Fibroblast of skin of left quadriceps (primary cell): ENCODE data around the gene CDH19.

Source experiments
- DNase-seq, 2 experiments: peaks; one replicate each; pipeline ENCODE4 v3.0.0-alpha.2; 2013; ENCODE audit warnings: low read depth in 2 of 2

CDH19 gene

DNA sequence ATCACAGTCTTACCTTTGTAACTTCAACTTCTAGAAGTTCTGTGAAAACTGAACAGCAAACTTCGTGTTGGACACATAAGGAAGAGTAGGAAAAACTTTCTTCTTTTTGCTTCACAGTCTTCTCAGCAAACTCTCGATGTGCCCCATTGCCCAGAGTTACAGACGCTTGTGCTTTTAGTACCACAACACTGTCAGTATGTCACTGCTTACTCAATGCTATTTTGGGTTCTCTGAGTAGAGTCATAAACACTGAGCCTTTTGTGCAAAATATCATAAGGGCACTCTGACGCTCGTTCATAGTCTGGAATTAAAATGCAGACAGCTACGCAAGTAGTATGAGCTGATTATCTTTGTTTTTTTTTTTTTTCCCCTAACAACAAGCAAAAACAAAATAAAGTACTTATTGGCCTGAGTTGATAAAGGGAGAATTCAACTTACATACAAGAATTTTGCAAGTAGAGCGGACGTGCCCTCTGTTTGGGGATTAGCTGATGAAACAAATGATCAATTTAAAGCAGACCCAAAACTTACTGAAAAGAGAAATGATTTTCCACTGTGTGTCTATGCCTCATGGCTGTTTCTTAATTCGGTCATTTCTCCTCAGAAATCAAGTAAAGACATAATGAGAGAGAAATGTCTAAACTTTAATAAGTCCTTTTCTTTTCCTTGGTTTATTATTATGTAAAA lies at the start of gene CDH19:
TSS of gene CDH19 (minus strand) at position 150 of the 687 bp plus-strand sequence. CDS start 31,886 bp downstream, outside the sequence.
- DNase-seq: no peak

DNA sequence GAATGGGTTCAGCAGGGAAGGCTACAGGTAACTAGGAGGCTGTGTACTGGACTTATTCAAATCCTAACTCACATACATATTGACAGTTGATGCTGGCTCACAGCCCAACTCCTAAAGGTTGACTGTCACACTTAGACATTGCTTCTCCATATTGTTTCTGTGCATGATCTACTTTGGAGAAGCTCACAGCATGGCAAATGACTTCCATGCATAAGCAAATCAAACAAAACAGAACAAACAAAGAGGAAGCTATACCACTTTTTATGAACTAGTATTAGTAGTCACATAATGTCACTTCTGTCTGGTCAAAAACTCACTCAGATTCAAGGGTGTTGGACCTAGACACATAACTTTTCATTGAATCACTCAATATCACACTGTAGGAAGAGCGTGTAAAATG lies 43.8 kb upstream of the CDH19 start:
- no peak for DNase-seq

- DNase-seq: no peak
These were observed 42.7 kb upstream of the CDH19 start for GRCh38 chr18:66646609-66647008.

DNA sequence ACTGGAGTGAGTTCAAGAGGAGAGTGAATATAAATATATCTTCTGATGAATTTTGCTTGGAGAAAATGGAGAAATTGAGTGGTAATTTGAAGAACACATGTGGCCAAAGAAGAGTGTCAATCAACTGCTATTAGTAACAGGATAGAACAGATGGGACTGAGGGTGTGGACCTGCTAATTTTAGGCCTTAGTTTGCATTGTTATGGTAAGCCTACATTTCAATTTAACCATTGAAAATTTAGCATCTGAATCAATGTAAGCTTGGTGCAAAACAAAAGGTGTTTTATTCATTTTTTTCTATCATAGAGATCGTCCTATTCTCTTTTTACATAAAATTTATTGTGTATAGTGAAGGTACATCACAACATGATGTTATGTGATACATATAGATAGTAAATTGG lies 42.1 kb upstream of the CDH19 start:
- no peak for DNase-seq

GRCh38 chr18:66641056-66641455 lies 37.2 kb upstream of the CDH19 start:
- no peak for DNase-seq

GRCh38 chr18:66640431-66640830 lies 36.5 kb upstream of the CDH19 start:
- no peak for DNase-seq

DNA sequence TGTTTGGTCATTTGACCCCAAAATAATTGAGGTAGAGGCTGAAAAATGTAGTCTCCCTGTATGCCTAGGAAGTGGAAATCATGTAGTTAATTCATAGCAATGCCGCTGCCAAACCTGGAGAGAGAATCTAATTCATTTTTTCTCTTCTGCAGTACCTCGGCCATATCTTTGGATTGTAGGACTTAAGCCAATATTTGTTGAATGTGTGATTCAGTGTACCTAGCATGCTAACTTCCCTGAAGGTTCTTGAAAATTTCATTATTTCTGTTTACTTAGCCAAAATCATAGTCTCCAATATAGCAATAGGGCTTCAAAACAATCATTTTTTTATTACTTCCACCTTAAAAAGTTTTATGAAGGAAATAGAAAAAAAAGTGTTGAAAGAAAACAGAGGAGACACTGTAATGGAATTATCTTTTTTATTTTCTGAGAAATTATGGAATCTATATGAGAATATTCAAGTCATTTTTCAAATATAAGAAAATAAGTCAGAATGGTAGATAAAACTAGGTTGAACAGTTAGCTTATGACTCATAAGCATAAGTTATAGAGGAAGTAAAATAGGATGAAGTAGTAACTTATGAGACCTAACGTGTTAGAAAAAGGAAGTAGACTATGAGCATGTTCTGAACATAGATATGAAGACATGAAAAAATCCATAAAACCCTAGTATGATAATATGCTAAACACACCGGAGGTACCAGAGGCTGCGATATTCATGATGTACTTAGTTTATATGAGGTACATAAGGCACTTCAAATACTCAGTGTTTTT lies 35.2 kb upstream of the CDH19 start:
- DNase-seq: no peak

DNA sequence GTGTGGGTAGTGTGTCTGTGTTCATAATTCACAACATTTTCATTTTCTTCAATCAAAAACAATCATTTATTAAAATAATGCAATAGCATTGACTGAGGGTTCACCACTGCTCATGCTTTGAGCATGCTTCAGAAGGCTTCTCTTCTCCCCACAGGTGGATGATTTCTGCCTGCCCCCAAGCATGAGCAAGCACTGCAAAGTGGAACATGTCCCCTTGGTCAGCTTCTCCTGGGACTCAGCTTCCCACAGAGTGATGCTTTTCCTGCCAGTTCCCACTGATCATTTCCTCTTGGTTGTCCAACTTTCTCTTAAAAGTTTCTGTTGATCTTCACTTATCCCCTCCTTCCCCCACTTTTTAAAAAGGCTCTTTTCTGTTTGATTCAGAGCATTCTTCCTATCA lies 31.5 kb upstream of the CDH19 start:
- DNase-seq: no peak

GRCh38 chr18:66632756-66633155 lies 28.9 kb upstream of the CDH19 start:
- DNase-seq: peak; percentile 16 to 21

- no peak for DNase-seq
These were observed 26.9 kb upstream of the CDH19 start for GRCh38 chr18:66630831-66631230.

- DNase-seq: no peak
These were observed 19.9 kb upstream of the CDH19 start for GRCh38 chr18:66623821-66624220.

DNA sequence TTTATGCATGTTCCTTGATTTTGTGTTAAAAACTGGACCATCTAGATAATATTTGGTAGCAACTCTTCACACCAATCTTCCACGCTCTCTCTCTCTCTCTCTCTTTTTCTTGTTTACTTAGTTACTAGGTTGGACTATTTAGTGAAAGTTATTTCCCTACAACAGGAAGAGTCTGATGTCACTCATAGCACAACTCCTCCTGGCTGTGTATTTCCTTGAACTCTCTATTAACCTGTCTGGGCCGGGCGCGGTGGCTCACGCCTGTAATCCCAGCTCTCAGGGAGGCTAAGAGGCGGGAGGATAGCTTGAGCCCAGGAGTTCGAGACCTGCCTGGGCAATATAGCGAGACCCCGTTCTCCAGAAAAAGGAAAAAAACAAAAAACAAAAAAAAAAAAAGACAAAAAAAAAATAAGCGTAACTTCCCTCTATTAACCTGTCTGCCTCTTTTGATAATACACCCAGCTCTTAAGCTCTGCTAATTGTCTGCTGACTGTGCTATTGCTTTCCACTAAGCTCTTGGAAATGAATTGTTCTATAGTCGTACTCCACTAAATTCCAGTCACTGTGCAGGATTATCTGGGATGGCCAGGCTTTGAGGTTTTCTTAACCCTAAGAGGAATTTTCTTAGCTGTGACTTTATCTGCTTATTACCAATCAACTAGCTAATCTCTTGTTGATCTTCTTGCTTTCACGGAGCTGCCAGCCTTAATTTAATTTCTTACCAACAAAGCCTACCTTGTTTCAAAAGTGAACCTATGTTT lies 18.1 kb upstream of the CDH19 start:
- no peak for DNase-seq

GRCh38 chr18:66616523-66616983 lies 12.7 kb upstream of the CDH19 start:
- no peak for DNase-seq

GRCh38 chr18:66615176-66615575 lies 11.3 kb upstream of the CDH19 start:
- no peak for DNase-seq

DNA sequence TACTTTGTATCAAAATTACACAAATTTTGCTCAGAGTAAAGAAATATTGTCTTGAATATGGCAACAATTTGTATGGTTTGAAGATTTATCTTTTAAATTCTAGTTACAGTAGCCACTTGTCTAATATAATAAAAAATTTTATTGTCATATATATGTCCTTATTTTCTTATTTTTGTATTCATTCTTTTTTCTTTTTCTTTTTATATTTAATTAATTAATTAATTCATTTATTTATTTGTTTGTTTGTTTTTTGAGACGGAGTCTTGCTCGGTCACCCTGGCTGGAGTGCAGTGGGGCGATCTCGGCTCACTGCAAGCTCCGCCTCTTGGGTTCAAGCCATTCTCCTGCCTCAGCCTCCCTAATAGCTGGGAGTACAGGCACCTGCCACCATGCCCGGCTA lies 3.7 kb upstream of the CDH19 start:
- no peak for DNase-seq

DNA sequence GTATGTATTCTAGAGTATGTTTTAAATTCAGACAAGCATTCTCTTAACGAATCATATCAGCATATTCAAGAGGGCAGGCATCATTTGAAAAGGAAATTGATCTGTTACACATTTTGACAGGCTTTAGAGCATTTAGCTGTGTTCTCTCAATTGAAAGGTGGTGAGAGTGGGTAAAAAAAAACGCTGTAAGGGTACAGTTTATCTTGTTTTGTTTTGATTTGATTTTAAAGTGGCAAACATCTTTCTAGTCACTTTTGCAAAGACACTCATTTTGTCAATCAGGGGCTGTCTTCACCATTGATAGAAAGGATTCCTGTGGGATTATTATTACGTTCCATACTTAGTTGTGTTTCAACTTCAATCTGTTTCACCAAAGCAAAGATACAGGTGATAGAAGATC lies 2.2 kb downstream of the CDH19 start:
- DNase-seq: no peak

DNA sequence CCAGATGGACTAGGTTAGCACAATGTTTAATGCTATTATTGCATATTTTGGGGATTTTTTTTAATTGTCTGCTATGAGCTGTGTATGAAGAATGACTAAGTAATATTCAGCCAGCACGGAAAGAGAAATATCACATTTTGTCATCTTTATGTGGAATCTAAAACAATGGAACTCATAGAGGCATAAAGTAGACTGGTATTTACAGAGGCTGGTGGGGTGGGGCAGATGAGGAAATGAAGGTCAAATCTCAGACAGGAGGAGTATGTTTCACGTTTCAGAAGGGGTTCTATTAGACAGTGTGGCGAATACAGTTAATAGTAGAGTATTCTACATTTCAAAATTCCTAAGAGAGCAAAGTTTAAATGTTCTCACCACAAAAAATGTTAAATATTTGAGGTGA lies 4.7 kb downstream of the CDH19 start:
- no peak for DNase-seq

GRCh38 chr18:66587430-66587829 lies 16.5 kb downstream of the CDH19 start:
- no peak for DNase-seq

- DNase-seq: no peak
These were observed 21.7 kb downstream of the CDH19 start for GRCh38 chr18:66582211-66582610.

GRCh38 chr18:66575263-66575662 lies 28.6 kb downstream of the CDH19 start:
- no peak for DNase-seq

DNA sequence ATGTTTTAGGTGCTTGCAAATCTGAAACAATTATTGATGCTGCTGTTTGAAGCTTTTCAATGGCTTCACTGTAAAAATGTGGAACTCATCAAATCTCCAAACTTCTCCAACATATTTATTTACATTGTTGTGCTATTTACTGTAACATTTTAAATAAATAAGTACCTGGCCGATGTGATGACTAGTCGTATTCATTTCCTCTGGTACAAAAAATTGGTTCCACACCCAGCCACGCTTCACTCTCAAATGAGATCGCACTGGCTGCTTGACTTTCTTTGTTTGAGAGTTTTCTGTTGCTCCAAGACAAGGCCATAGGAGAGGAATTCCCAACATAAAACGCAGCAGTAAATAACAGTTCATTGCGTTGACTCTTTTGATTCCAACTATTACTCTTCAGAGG lies 32.0 kb downstream of the CDH19 start:
- no peak for DNase-seq

GRCh38 chr18:66566616-66567015 lies 37.3 kb downstream of the CDH19 start:
- no peak for DNase-seq

DNA sequence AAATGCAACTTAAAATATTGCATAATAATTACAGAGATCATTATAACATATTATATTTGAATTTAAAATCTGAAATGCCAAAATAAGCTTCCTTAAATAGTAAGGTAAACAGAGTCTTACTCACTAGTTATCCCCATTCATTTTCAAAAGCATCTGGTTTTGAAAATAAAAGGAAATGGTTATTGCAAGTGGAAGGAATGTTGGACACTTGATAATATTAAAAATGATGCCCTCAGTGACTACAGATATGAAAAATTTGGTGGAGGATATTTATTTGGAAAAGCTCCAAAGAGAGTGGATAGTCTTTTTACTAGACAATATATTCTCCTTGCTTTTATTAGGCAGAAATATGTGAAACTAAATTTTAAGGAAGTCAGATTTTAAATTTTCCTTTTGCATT lies 39.7 kb downstream of the CDH19 start:
- no peak for DNase-seq
